Neural cell (in vitro differentiated cells): ENCODE data around the gene UGT3A2. TPM values are rescaled to one million over a fixed set of nuclear protein-coding genes. Genes with fewer than 3 reads are reported as not detected.

Experiments
- H2AFZ ChIP-seq: fragments of 200-600, 300-800 bp; sonication (generic), shearing (Covaris generic); 2 replicates; pipeline ENCODE4 v1.6.0; 2014; ENCODE audit warnings: low read depth, mild to moderate bottlenecking, antibody characterized with exemption, low read length, moderate library complexity
- H3F3A ChIP-seq: fragments of 200-600 bp; shearing (Covaris generic); 2 replicates; pipeline ENCODE4 v1.6.1; 2016; ENCODE audit warnings: mild to moderate bottlenecking, moderate library complexity, mixed read lengths, antibody characterized with exemption, low read length; ENCODE audit not compliant: insufficient read depth, poor library complexity, severe bottlenecking
- H3K27ac ChIP-seq: fragments of 200-600, 300-800 bp; sonication (generic), shearing (Covaris generic); 2 replicates; pipeline ENCODE4 v1.5.1; 2014; ENCODE audit warnings: mild to moderate bottlenecking, low read length, moderate library complexity
- H3K27me3 ChIP-seq: fragments of 300-800, 200-600 bp; sonication (generic), shearing (Covaris generic); 2 replicates; pipeline ENCODE4 v1.6.0; 2014; ENCODE audit warnings: mild to moderate bottlenecking, low read depth, low read length, moderate library complexity; ENCODE audit not compliant: insufficient read depth
- H3K36me3 ChIP-seq: fragments of 300-800, 200-600 bp; sonication (generic), shearing (Covaris generic); 2 replicates; pipeline ENCODE4 v1.5.1; 2014; ENCODE audit warnings: mild to moderate bottlenecking, antibody characterized with exemption, low read length, moderate library complexity; ENCODE audit not compliant: insufficient read depth
- H3K4me2 ChIP-seq: fragments of 300-800, 200-600 bp; sonication (generic), shearing (Covaris generic); 2 replicates; pipeline ENCODE4 v1.6.0; 2014; ENCODE audit warnings: mild to moderate bottlenecking, low read length
- H3K4me3 ChIP-seq: fragments of 300-800, 200-600 bp; sonication (generic), shearing (Covaris generic); 2 replicates; pipeline ENCODE4 v1.5.1; 2014; ENCODE audit warnings: mild to moderate bottlenecking, low read length, moderate library complexity
- H3K79me2 ChIP-seq: fragments of 200-600 bp; shearing (Covaris generic); replicated peaks from 2 replicates; pipeline ENCODE4 v1.6.0; 2014; ENCODE audit warnings: mild to moderate bottlenecking, low read length, moderate library complexity; ENCODE audit not compliant: insufficient read depth
- H3K9ac ChIP-seq: fragments of 300-800, 200-600 bp; sonication (generic), shearing (Covaris generic); 2 replicates; pipeline ENCODE4 v1.6.1; 2016; ENCODE audit warnings: mild to moderate bottlenecking, low read length, mixed read lengths
- H3K9me2 ChIP-seq: fragments of 200-600 bp; shearing (Covaris generic); 2 replicates; pipeline ENCODE4 v1.6.1; 2016; ENCODE audit warnings: mild to moderate bottlenecking, low read length, mixed read lengths; ENCODE audit not compliant: insufficient read depth
- H3K9me3 ChIP-seq: fragments of 200-600, 300-800 bp; sonication (generic), shearing (Covaris generic); 2 replicates; pipeline ENCODE4 v1.6.1; 2016; ENCODE audit warnings: mild to moderate bottlenecking, mixed run types, low read length, moderate library complexity, mixed read lengths
- H4K20me1 ChIP-seq: fragments of 200-600 bp; shearing (Covaris generic); 2 replicates; pipeline ENCODE4 v1.6.1; 2016; ENCODE audit warnings: mild to moderate bottlenecking, mixed run types; ENCODE audit not compliant: insufficient read depth
- CTCF ChIP-seq: fragments of 450-650 bp; IDR thresholded peaks from 2 replicates; pipeline ENCODE4 v1.5.1; 2014; ENCODE audit warnings: antibody characterized with exemption, mild to moderate bottlenecking, moderate library complexity; ENCODE audit not compliant: poor library complexity, severe bottlenecking
- EP300 ChIP-seq: fragments of 450-650 bp; conservative IDR thresholded peaks from 2 replicates; pipeline ENCODE4 v1.6.1; 2014; ENCODE audit warnings: antibody characterized with exemption, mild to moderate bottlenecking, moderate library complexity; ENCODE audit not compliant: poor library complexity, severe bottlenecking
- EZH2 ChIP-seq: fragments of 200-600, 300-800 bp; shearing (Covaris generic), sonication (generic); IDR thresholded peaks from 2 replicates; pipeline ENCODE4 v1.6.1; 2014; ENCODE audit warnings: antibody characterized with exemption, low read length, borderline replicate concordance, mild to moderate bottlenecking; ENCODE audit not compliant: insufficient read depth, poor library complexity, severe bottlenecking
- MXI1 ChIP-seq: fragments of 450-650 bp; conservative IDR thresholded peaks from 2 replicates; pipeline ENCODE4 v1.6.1; 2014; ENCODE audit warnings: antibody characterized with exemption, mild to moderate bottlenecking; ENCODE audit not compliant: poor library complexity, severe bottlenecking
- POLR2AphosphoS5 ChIP-seq: IDR thresholded peaks from 2 replicates; pipeline ENCODE4 v1.6.1; 2012
- RAD21 ChIP-seq: fragments of 450-650 bp; conservative IDR thresholded peaks from 2 replicates; pipeline ENCODE4 v1.6.1; 2014; ENCODE audit warnings: antibody characterized with exemption, mild to moderate bottlenecking, moderate library complexity
- REST ChIP-seq: IDR thresholded peaks from 2 replicates; pipeline ENCODE4 v1.6.1; 2012; ENCODE audit warnings: borderline replicate concordance
- SMC3 ChIP-seq: fragments of 450-650 bp; conservative IDR thresholded peaks from 2 replicates; pipeline ENCODE4 v1.6.1; 2014; ENCODE audit warnings: antibody characterized with exemption, mild to moderate bottlenecking, moderate library complexity; ENCODE audit not compliant: poor library complexity
- TAF1 ChIP-seq: IDR thresholded peaks from 2 replicates; pipeline ENCODE4 v1.6.1; 2012; ENCODE audit warnings: low read depth
- polyA plus RNA-seq: library from polyadenylated mRNA; depleted of rRNA; stranded (reverse); fragments of >200 nt; gene quantifications from 2 replicates; pipeline ENCODE4 v1.2.3, GENCODE V29; 2014

UGT3A2 gene
- polyA plus RNA-seq, 1 donor from 2014 or later: not detected

- H3K79me2 ChIP-seq: no peaks in the 10 kb centered on the region
- no peaks in the 10 kb centered on the region for H3K36me3 ChIP-seq
- H3K27ac ChIP-seq: no peak overlapping the region
- H3K27me3 ChIP-seq: no peaks in the 10 kb centered on the region
- no peak overlapping the region for H3K4me2 ChIP-seq
- no peak overlapping the region for H3K9ac ChIP-seq
- peaks cover 7% of the 10 kb centered on the region for H3K9me3 ChIP-seq
- H3K4me3 ChIP-seq: no peak overlapping the region
- H3K9me2 ChIP-seq: no peaks in the 10 kb centered on the region
- H3F3A ChIP-seq: no peaks in the 10 kb centered on the region
- no peaks in the 10 kb centered on the region for H4K20me1 ChIP-seq
- no peak overlapping the region for H2AFZ ChIP-seq
- TF ChIP-seq SMC3 (no peak), EZH2 (no peak), POLR2AphosphoS5 (no peak), EP300 (no peak), RAD21 (no peak), MXI1 (no peak), TAF1 (no peak), CTCF (no peak), REST (no peak)
Observed at GRCh38 chr5:36007366-36007765, 59.3 kb downstream of the UGT3A2 start.

- Histone ChIP-seq H3F3A (no peaks in the 10 kb centered on the region), H2AFZ (no peak overlapping the region), H3K9me3 (peaks cover 7% of the 10 kb centered on the region), H3K36me3 (no peaks in the 10 kb centered on the region), H3K27me3 (no peaks in the 10 kb centered on the region), H3K9me2 (no peaks in the 10 kb centered on the region), H4K20me1 (no peaks in the 10 kb centered on the region), H3K79me2 (no peaks in the 10 kb centered on the region), H3K27ac (no peak overlapping the region), H3K4me3 (no peak overlapping the region), H3K4me2 (no peak overlapping the region), H3K9ac (no peak overlapping the region)
- TF ChIP-seq SMC3 (no peak), TAF1 (no peak), CTCF (no peak), REST (no peak), RAD21 (no peak), EZH2 (no peak), EP300 (no peak), POLR2AphosphoS5 (no peak)
Observed at GRCh38 chr5:36006163-36006562, 60.5 kb downstream of the UGT3A2 start.
